DLD1 (cell line): ENCODE measurements around the gene SYNPO2L.
"Not testable (repeated sequence)": the region's sequence is repeated elsewhere in the genome, so short reads cannot be mapped to it uniquely, and the experiment has no call there.

Experiments used
- in situ Hi-C: cut with HindIII; loops from 2 replicates; pipeline ENCODE4 v1.10.0; 2017; ENCODE audit warnings: low sequenced_read_pairs

The SYNPO2L gene

DNA sequence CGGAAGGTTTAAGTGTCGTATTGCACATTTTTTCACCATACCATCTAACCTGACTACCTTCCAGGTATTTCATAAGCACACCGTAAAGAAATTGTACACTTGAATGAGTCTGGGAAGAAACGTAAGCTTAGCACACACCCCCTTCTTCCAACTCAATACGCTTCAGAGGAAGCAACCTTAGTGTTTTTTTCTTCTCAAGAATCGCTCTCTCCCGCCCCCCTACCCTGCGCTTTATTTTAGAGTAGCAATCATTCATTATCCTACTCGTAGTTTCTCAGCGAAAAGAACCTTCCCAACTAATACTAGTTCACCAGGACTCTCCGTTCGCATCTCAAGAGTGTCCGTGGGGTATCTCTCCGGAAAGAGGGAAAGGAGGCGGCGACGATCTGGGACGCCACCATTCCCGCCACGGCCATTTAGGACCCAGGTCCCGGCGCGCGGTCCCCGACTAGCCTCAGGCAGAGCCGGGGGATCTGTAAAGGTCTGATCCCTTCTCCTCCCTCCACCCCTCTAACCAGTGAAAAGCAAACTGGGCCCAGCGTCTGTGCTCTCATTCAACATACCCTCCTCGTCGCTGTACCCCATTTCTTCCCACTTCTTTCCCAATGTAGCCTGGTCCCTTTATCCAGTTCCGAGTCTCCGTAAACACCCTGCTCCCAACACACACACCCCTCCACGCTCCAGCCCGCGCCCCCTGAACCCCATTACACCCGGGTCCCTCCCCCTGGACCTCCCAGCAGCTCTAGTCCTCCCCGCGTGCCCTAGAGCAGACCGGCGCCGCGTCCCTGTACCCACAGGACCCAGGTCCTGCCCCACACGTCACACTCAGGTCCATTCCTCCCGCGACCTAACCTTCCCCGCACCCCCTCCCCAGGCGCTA lies 30.6 kb downstream of the SYNPO2L start:
- in situ Hi-C loops = loop anchor here (10.0 kb wide), 1 partner anchor 90 kb away; no protein-coding TSS in a partner anchor

- in situ Hi-C loops = loop anchor here (10.0 kb wide), 1 partner anchor 88 kb away; no protein-coding TSS in a partner anchor
Observed at GRCh38 chr10:73623056-73623455, 32.8 kb downstream of the SYNPO2L start.

DNA sequence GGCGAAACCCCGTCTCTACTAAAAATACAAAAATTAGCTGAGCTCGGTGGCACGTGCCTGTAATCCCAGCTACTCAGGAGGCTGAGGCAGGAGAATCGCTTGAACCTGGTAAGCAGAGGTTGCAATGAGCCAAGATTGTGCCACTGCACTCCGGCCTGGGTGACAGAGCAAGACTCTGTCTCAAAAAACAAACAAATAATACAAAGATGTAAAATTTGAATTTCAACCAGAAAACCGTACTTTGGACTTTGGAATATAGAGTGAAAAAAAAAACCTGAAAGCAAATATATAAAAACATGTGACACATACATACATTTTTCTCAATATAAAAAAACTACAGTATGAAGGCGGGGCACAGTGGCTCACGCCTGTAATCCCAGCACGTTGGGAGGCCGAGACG lies 34.9 kb downstream of the SYNPO2L start:
- in situ Hi-C loops = loop anchor here (10.0 kb wide), 1 partner anchor 86 kb away; no protein-coding TSS in a partner anchor

- in situ Hi-C loops = not testable (repeated sequence)
Observed at GRCh38 chr10:73617143-73617542, 38.7 kb downstream of the SYNPO2L start.

GRCh38 chr10:73614720-73615119 lies 41.1 kb downstream of the SYNPO2L start:
- in situ Hi-C loops = no loop called here

DNA sequence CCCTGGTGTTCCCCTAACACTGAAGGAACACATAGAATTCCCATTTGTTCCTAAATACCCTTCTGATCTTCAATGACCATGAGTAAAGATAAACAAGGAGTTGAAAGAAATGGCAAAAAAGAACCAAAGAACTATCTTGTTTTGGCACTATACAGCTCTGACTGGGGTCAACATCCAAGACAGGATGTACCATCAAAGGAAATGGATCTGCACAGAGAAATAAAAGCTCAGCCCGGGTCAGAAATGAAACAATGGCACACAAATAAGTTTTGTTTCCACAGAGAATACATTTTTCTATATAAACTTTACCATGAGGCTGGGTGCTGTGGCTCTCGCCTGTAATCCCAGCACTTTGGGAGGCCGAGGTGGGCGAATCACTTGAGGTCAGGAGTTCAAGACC lies 46.7 kb downstream of the SYNPO2L start:
- in situ Hi-C loops = no loop called here

- in situ Hi-C loops = no loop called here
Observed at GRCh38 chr10:73601486-73601921, 54.3 kb downstream of the SYNPO2L start.

- in situ Hi-C loops = no loop called here
Observed at GRCh38 chr10:73597346-73597745, 58.5 kb downstream of the SYNPO2L start.
